Neural progenitor cell (in vitro differentiated cells): Measurements from ENCODE around the gene OTUD7B.

Experiments
- CTCF ChIP-seq: fragments of 200-600 bp; sonication (generic); IDR thresholded peaks from 2 replicates; pipeline ENCODE4 v1.5.1; 2017; ENCODE audit warnings: antibody characterized with exemption, mild to moderate bottlenecking
- EZH2 ChIP-seq: fragments of 200-600 bp; sonication (generic); IDR thresholded peaks from 2 replicates; pipeline ENCODE4 v1.6.1; 2017; ENCODE audit warnings: antibody characterized with exemption, mild to moderate bottlenecking, moderate library complexity

- TF ChIP-seq CTCF (no peak), EZH2 (no peak)
Measured at GRCh38 chr1:150056407-150056806, 45.9 kb upstream of the OTUD7B start.
